Fibroblast of villous mesenchyme (primary cell): ENCODE measurements around the gene GULP1. TPM values are rescaled to one million over a fixed set of nuclear protein-coding genes. Genes with fewer than 3 reads are reported as not detected.
A peak's percentile ranks its signal among the peaks of the same experiment; 100 is the strongest.

Source experiments
- DNase-seq: peaks from one replicate; pipeline ENCODE4 v3.0.0-alpha.2; 2010; ENCODE audit warnings: low read depth
- H3K4me3 ChIP-seq: 2 replicates; pipeline ENCODE4 v1.5.1; 2011; ENCODE audit warnings: low read depth, mild to moderate bottlenecking, low read length
- CTCF ChIP-seq: IDR thresholded peaks from 2 replicates; pipeline ENCODE4 v1.5.1; 2012; ENCODE audit warnings: low read depth, mild to moderate bottlenecking, low read length; ENCODE audit not compliant: insufficient read depth
- total RNA-seq: library from RNA; depleted of rRNA; stranded (reverse); fragments of >200 nt; gene quantifications from 2 replicates; pipeline ENCODE4 v1.2.3, GENCODE V29; 2012

The GULP1 gene
- total RNA-seq, 1 donor, result 53.1 TPM

GRCh38 chr2:188285774-188286173 lies 5.9 kb upstream of the GULP1 start:
- no peak overlapping the region for H3K4me3 ChIP-seq
- TF ChIP-seq CTCF, result no peak
- no peak for DNase-seq

GRCh38 chr2:188291142-188291616 lies 495 bp upstream of the GULP1 start:
- H3K4me3 ChIP-seq, result peak overlapping the region; percentile 75
- DNase-seq, result peak; percentile 60
- no peak for TF ChIP-seq CTCF

GRCh38 chr2:188292348-188293239 lies 920 bp downstream of the GULP1 start:
- no peak for TF ChIP-seq CTCF
- DNase-seq, result peak; percentile 91
- peak overlapping the region; percentile 75 for H3K4me3 ChIP-seq

GRCh38 chr2:188293601-188294351 lies 2.1 kb downstream of the GULP1 start:
- peak overlapping the region; percentile 75 for H3K4me3 ChIP-seq

GRCh38 chr2:188294352-188294926 lies 2.8 kb downstream of the GULP1 start:
- no peak for TF ChIP-seq CTCF
- H3K4me3 ChIP-seq, result peak overlapping the region; percentile 75
- peak; percentile 17 for DNase-seq

More at GRCh38 chr2:188293601-188294351, 2.1 kb downstream of the GULP1 start:
- TF ChIP-seq CTCF, result no peak
- DNase-seq, result peak; percentile 91

- DNase-seq, result no peak
- H3K4me3 ChIP-seq, result peak overlapping the region; percentile 75
Observed at GRCh38 chr2:188295067-188295685, 3.5 kb downstream of the GULP1 start.

More at GRCh38 chr2:188295067-188295685, 3.5 kb downstream of the GULP1 start:
- TF ChIP-seq CTCF, result no peak
